ENCODE data around the gene KEAP1. TPM values are rescaled to one million over a fixed set of nuclear protein-coding genes. Genes with fewer than 3 reads are reported as not detected.

KEAP1 gene
- total RNA-seq, 1 donor from 2014 or later = 59.5 TPM

DNA sequence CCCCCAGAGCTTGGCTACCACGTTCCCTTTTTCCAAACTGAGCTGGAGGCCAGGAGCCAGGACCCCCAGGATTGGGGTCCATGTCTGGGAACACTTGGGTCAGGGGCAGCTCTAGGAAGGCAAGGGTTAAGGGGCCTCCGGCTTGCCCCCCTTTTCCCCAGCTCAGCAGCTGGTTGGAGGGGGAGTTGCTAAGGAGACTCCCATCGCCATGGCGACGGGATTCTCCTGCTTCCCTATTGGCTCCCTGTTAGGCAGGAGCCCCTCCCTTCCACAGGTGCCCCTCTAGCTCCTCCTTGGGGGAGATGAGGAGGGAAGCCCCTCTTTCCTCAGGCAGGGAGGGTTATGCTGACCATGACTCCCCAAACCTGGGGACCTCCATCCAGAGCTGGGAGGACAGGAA lies 48.9 kb downstream of the KEAP1 start:
- Histone ChIP-seq H3K27me3 (ENCODE audit: control insufficient read depth, insufficient read depth, low read length) (no peaks in the 10 kb centered on the region), H3K36me3 (ENCODE audit: control insufficient read depth, insufficient read depth, low read length) (no peaks in the 10 kb centered on the region), H3K4me3 (ENCODE audit: low read depth, low read length) (no peak overlapping the region)
- DNase-seq (ENCODE audit: low read depth) (no peak), FAIRE-seq (no peak)
- TF ChIP-seq, protein P1, sequence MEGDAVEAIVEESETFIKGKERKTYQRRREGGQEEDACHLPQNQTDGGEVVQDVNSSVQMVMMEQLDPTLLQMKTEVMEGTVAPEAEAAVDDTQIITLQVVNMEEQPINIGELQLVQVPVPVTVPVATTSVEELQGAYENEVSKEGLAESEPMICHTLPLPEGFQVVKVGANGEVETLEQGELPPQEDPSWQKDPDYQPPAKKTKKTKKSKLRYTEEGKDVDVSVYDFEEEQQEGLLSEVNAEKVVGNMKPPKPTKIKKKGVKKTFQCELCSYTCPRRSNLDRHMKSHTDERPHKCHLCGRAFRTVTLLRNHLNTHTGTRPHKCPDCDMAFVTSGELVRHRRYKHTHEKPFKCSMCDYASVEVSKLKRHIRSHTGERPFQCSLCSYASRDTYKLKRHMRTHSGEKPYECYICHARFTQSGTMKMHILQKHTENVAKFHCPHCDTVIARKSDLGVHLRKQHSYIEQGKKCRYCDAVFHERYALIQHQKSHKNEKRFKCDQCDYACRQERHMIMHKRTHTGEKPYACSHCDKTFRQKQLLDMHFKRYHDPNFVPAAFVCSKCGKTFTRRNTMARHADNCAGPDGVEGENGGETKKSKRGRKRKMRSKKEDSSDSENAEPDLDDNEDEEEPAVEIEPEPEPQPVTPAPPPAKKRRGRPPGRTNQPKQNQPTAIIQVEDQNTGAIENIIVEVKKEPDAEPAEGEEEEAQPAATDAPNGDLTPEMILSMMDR (IDR thresholded peaks at IDR 0.05; ENCODE audit: insufficient read depth, low read length, severe bottlenecking) = no peak

- no peak for FAIRE-seq
- TF ChIP-seq, protein P1 (IDR thresholded peaks at IDR 0.05; ENCODE audit: insufficient read depth, low read length, severe bottlenecking) = no peak
These were observed 49.3 kb downstream of the KEAP1 start for GRCh38 chr19:10453852-10454251.

GRCh38 chr19:10452726-10453618 lies 50.2 kb downstream of the KEAP1 start:
- TF ChIP-seq, protein P1 (IDR thresholded peaks at IDR 0.05; ENCODE audit: insufficient read depth, low read length, severe bottlenecking) = no peak
- Histone ChIP-seq H3K4me3 (ENCODE audit: low read depth, low read length) (no peak overlapping the region), H3K27me3 (ENCODE audit: control insufficient read depth, insufficient read depth, low read length) (no peaks in the 10 kb centered on the region), H3K36me3 (ENCODE audit: control insufficient read depth, insufficient read depth, low read length) (no peaks in the 10 kb centered on the region)
- no peak for FAIRE-seq
- no peak for DNase-seq (ENCODE audit: low read depth)

More at GRCh38 chr19:10453852-10454251, 49.3 kb downstream of the KEAP1 start:
- no peaks in the 10 kb centered on the region for H3K27me3 ChIP-seq (ENCODE audit: control insufficient read depth, insufficient read depth, low read length)
- no peaks in the 10 kb centered on the region for H3K36me3 ChIP-seq (ENCODE audit: control insufficient read depth, insufficient read depth, low read length)
- DNase-seq (ENCODE audit: low read depth) = no peak
- no peak overlapping the region for H3K4me3 ChIP-seq (ENCODE audit: low read depth, low read length)

DNA sequence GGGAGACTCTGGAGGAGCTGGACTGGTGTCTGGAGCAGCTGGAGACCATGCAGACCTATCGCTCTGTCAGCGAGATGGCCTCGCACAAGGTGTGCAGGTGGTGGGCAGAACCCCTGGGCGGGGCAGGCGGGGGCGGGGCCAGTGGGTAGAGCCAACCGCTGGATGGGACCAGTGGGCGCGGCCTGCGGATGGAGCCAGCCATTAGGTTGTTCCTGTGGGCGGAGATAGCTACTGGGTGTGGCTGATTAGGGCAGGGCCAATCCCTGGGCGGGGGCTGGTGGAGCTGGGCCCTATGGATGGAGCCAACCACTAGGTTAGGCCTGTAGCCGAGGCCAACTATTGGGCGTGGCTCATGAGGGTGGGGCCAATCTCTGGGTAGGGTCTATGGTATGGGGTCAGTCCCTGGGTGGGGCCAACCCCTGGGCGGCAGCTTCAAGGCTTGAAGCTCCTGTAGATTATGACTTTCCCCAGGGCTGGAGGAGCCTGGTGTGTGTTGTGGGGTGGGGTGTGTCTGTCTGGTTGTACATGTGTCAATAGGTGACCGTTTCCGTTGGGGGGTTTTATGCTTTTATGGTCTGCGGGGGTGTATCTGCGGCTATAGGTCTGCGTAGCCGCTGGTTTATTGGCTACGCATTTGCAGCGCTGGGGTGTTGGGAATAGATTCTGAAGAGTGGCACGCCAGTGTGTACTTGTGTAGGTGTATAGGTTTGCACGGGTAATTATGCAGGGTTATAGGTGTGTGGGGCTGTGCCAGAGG lies 52.1 kb downstream of the KEAP1 start:
- no peak for FAIRE-seq
- no peaks in the 10 kb centered on the region for H3K36me3 ChIP-seq (ENCODE audit: control insufficient read depth, insufficient read depth, low read length)
- no peak for DNase-seq (ENCODE audit: low read depth)
- H3K27me3 ChIP-seq (ENCODE audit: control insufficient read depth, insufficient read depth, low read length) = no peaks in the 10 kb centered on the region
- H3K4me3 ChIP-seq (ENCODE audit: low read depth, low read length) = no peak overlapping the region
- TF ChIP-seq, protein P1 (IDR thresholded peaks at IDR 0.05; ENCODE audit: insufficient read depth, low read length, severe bottlenecking) = no peak

DNA sequence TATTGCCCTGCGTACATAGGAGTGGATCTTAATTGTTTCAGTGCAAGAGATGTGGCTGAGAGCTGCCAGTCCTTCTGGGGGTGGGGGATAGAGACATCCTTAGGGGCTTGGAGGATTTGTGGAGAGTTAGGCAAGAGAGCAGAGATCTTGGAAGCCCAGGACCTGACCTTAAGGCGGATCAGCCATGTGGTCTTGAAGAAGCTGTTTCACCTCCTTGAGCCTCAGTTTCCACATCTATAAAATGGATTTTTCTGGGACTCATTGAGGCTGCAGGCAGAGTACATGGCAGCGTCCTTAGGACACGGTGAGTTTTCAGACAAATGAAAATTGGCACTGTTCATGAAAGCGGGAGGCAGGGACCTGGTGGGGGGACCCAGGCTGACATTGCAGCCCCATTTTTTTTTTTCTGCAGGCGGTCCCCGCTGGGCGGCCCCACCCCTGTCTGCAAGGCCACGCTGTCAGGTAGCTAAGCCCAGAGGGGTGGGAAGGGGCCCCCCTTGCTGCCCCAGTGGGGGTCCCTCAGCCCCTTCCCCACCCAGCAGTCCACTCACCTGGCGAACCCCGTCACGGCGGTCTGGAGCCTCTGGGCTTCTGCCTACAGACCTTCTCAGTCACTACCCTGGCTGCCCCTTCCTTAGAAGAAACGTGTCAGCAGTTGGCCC lies 52.8 kb downstream of the KEAP1 start:
- DNase-seq (ENCODE audit: low read depth) (no peak), FAIRE-seq (no peak)
- H3K27me3 ChIP-seq (ENCODE audit: control insufficient read depth, insufficient read depth, low read length) = no peaks in the 10 kb centered on the region

More for the DNA sequence above, 52.8 kb downstream of the KEAP1 start:
- H3K4me3 ChIP-seq (ENCODE audit: low read depth, low read length) = no peak overlapping the region
- H3K36me3 ChIP-seq (ENCODE audit: control insufficient read depth, insufficient read depth, low read length) = no peaks in the 10 kb centered on the region
- TF ChIP-seq, protein P1 (IDR thresholded peaks at IDR 0.05; ENCODE audit: insufficient read depth, low read length, severe bottlenecking) = no peak
